ENCODE results near the gene DSCAM.

The DSCAM gene

DNA sequence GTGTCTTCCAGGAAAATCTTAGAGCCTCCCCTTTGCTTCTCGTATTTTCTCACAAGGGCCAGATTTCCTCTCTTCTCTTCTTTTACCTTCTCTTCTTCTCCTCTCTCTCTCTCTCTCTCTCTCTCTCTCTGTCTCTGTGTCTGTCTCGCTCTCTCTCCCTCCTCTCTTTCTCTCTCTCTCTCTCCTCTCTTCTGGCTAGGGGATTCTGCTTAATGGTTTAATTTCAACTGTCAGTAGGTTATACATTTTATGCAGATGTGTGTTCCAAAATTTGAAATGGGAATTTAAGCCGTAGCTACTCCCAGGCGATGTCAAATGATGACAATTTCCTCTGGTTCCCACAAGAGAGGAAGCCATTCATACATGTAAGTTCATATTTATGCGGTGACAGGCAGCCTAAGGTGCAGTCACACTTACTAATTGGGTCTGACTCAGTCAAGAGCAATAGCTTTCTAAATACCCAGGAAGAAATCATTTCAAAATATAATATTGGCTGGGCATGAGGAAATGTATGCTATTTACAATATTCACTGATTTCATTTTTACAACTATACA, 1.4 kb downstream of the DSCAM start:
- TF ChIP-seq, protein P1, sequence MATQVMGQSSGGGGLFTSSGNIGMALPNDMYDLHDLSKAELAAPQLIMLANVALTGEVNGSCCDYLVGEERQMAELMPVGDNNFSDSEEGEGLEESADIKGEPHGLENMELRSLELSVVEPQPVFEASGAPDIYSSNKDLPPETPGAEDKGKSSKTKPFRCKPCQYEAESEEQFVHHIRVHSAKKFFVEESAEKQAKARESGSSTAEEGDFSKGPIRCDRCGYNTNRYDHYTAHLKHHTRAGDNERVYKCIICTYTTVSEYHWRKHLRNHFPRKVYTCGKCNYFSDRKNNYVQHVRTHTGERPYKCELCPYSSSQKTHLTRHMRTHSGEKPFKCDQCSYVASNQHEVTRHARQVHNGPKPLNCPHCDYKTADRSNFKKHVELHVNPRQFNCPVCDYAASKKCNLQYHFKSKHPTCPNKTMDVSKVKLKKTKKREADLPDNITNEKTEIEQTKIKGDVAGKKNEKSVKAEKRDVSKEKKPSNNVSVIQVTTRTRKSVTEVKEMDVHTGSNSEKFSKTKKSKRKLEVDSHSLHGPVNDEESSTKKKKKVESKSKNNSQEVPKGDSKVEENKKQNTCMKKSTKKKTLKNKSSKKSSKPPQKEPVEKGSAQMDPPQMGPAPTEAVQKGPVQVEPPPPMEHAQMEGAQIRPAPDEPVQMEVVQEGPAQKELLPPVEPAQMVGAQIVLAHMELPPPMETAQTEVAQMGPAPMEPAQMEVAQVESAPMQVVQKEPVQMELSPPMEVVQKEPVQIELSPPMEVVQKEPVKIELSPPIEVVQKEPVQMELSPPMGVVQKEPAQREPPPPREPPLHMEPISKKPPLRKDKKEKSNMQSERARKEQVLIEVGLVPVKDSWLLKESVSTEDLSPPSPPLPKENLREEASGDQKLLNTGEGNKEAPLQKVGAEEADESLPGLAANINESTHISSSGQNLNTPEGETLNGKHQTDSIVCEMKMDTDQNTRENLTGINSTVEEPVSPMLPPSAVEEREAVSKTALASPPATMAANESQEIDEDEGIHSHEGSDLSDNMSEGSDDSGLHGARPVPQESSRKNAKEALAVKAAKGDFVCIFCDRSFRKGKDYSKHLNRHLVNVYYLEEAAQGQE (IDR thresholded peaks at IDR 0.05; ENCODE audit: insufficient read depth in 1 of 2, low read depth in 2 of 2, low read length in 2 of 2) = no peak
- TF ChIP-seq SIN3A (IDR thresholded peaks at IDR 0.05; ENCODE audit: borderline replicate concordance, insufficient read depth, low read length) = no peak

DNA sequence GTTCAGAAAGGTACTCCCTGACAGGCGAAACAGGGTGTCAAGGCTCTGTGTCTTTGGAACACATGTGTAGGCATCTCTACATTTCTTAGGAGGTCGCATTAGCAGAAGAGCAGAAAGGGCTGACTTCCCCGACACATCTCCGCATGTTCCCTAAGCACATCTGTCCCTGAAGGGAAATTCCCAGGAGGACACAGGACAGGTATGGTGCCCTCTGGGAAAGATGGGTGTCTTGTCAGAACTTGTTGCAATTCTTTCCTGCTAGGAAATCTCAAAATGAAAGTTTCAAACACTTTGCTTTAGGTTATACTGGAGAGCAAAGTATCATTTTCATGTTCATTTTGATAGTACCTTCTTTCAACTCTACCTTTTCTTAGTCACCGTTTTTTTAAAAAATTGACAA, 2.0 kb downstream of the DSCAM start:
- no peak for TF ChIP-seq FOXP2 (optimal IDR thresholded peaks at IDR 0.05; ENCODE audit: borderline replicate concordance, extremely low read depth, extremely low read length, insufficient read depth)
- TF ChIP-seq SIN3A (IDR thresholded peaks at IDR 0.05; ENCODE audit: borderline replicate concordance, insufficient read depth, low read length) = no peak
- TF ChIP-seq TAF1 (IDR thresholded peaks at IDR 0.05; ENCODE audit: borderline replicate concordance, insufficient read depth, low read length) = no peak
- TF ChIP-seq, protein P1 (IDR thresholded peaks at IDR 0.05; ENCODE audit: insufficient read depth in 1 of 2, low read depth in 2 of 2, low read length in 2 of 2) = no peak
- no peak for TF ChIP-seq POLR2AphosphoS5 (IDR thresholded peaks at IDR 0.05; ENCODE audit: low read depth, low read length)

- TF ChIP-seq POLR2AphosphoS5 (IDR thresholded peaks at IDR 0.05; ENCODE audit: low read depth, low read length) = no peak
- TF ChIP-seq, protein P1 (IDR thresholded peaks at IDR 0.05; ENCODE audit: insufficient read depth in 1 of 2, low read depth in 2 of 2, low read length in 2 of 2) = no peak
- no peak for TF ChIP-seq SIN3A (IDR thresholded peaks at IDR 0.05; ENCODE audit: borderline replicate concordance, insufficient read depth, low read length)
- TF ChIP-seq FOXP2 (optimal IDR thresholded peaks at IDR 0.05; ENCODE audit: borderline replicate concordance, extremely low read depth, extremely low read length, insufficient read depth) = no peak
- TF ChIP-seq TAF1 (IDR thresholded peaks at IDR 0.05; ENCODE audit: borderline replicate concordance, insufficient read depth, low read length) = no peak
Measured at GRCh38 chr21:40842197-40842552, 4.8 kb downstream of the DSCAM start.

- TF ChIP-seq FOXP2 (optimal IDR thresholded peaks at IDR 0.05; ENCODE audit: borderline replicate concordance, extremely low read depth, extremely low read length, insufficient read depth) (no peak), TAF1 (IDR thresholded peaks at IDR 0.05; ENCODE audit: borderline replicate concordance, insufficient read depth, low read length) (no peak), SIN3A (IDR thresholded peaks at IDR 0.05; ENCODE audit: borderline replicate concordance, insufficient read depth, low read length) (no peak), POLR2AphosphoS5 (IDR thresholded peaks at IDR 0.05; ENCODE audit: low read depth, low read length) (no peak)
- TF ChIP-seq, protein P1 (IDR thresholded peaks at IDR 0.05; ENCODE audit: insufficient read depth in 1 of 2, low read depth in 2 of 2, low read length in 2 of 2) = no peak
Measured at GRCh38 chr21:40841524-40842196, 5.3 kb downstream of the DSCAM start.

Data from PFSK-1 (cell line).